LNCAP (cell line): ENCODE measurements around the gene WNT7A.

ENCODE experiments used
- TF ChIP-seq, protein P1 (sequence below): fragments of 450-650 bp; IDR thresholded peaks from 2 replicates; pipeline ENCODE4 v1.5.1; 2017; ENCODE audit warnings: mild to moderate bottlenecking

WNT7A gene

DNA sequence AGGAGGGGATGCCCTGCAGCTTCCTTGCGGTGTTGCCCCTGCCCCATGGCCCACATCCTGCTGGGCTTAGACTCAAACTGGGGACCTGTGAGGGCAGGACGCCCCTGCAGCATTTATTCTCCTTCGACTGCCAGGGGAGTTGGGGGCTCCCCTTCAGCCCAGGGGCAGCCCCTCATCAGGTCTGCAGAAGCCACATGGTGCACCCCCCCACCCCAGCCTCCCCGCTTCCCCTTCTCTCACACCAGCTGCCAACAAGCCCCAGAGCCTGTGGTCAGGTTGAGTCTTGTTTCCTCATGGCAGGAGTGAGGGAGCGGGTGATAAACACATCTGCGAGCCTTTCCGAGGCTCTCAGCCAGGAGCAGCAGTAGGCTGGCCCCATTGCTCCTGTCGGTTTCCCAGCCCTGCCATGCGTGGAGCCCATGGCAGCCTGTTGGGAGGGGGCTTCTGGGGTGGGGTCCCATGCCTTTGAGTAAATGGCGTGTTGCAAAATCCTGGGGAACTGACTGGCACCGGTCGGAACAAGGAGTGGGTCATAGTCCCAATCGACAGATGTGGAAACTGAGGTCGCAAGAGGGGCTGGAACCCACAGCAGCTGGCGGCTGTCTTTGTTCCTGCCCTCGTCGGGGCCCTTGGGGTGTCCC, 27.8 kb downstream of the WNT7A start:
- TF ChIP-seq, protein P1, sequence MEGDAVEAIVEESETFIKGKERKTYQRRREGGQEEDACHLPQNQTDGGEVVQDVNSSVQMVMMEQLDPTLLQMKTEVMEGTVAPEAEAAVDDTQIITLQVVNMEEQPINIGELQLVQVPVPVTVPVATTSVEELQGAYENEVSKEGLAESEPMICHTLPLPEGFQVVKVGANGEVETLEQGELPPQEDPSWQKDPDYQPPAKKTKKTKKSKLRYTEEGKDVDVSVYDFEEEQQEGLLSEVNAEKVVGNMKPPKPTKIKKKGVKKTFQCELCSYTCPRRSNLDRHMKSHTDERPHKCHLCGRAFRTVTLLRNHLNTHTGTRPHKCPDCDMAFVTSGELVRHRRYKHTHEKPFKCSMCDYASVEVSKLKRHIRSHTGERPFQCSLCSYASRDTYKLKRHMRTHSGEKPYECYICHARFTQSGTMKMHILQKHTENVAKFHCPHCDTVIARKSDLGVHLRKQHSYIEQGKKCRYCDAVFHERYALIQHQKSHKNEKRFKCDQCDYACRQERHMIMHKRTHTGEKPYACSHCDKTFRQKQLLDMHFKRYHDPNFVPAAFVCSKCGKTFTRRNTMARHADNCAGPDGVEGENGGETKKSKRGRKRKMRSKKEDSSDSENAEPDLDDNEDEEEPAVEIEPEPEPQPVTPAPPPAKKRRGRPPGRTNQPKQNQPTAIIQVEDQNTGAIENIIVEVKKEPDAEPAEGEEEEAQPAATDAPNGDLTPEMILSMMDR: no peak

GRCh38 chr3:13851091-13851849, 28.6 kb downstream of the WNT7A start:
- TF ChIP-seq, protein P1: no peak

- TF ChIP-seq, protein P1: no peak
These were observed 29.5 kb downstream of the WNT7A start for GRCh38 chr3:13850161-13850945.

- TF ChIP-seq, protein P1: no peak
These were observed 30.9 kb downstream of the WNT7A start for GRCh38 chr3:13849018-13849417.

GRCh38 chr3:13846716-13847570, 32.9 kb downstream of the WNT7A start:
- TF ChIP-seq, protein P1: no peak

DNA sequence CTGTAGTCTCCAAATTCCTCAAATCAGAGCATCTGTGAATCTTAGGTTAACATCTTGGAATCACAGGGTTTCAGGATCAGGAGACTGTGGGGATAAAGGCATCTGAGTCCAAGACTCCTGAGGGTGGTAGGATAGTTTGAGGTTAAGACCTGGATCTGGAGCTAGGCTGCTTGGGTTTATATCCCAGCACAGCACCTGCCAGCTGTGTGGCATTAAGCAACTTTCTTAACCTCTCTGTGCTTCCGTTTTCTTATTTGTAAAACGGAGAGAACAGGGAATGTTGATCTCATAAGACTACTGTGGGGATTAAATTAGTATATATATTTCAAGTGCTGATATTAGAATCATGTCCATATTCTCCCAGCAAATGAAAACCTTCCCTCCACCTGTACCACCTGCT, 33.6 kb downstream of the WNT7A start:
- TF ChIP-seq, protein P1: no peak

DNA sequence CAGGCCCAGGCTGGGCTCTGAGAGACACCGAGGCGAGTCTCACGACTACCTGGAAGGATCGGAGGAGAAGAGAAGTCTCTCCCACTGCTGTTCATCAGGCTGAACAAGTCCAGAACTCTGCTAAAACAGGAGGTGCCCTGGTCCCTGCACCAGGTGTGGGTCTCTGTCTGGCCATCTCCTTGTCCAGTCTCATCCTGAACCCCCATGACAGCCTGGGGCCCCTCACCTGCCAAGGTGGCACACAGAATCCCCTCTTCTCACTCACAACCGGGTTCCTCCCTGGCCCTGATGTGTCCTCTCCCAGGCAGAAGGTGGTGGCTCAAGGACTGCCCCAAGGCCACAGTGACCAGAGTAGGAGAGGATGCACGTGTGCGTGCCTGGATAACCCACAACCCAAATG, 34.1 kb downstream of the WNT7A start:
- TF ChIP-seq, protein P1: no peak
